Measurements from ENCODE around the gene CHST7. TPM values are rescaled to one million over a fixed set of nuclear protein-coding genes. Genes with fewer than 3 reads are reported as not detected.

The CHST7 gene
- total RNA-seq, 1 experiment from 2014 or later = 17.1 TPM

DNA sequence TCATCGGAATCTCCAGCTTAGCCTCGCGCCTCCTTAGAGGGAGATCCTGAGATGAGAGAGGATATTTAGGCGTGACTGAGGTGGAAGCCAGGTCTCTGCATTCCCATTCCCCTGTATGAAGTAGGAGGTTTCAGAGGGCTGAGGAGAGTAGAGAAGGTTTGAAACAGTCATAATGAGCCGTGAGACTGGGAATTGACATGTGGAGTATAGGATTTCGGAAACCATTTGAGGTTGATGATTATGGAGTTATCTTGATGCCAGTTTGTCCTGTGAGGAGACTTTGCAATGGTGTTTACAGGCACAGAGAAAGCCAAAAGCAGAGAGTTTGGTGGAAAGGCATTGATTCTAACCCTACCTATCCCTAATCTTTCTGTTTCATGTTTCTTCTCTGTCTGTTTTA, 2.0 kb downstream of the CHST7 start:
- peaks cover 16% of the 10 kb centered on the region; the same call in 1 of the 2 replicates for H3K79me2 ChIP-seq (ENCODE audit: insufficient read depth, low read length)

More for the DNA sequence above, 2.0 kb downstream of the CHST7 start:
- Histone ChIP-seq H3K27ac (ENCODE audit: insufficient read length, low read depth, low read length) (no peak overlapping the region), H3K18ac (ENCODE audit: insufficient read length, low read depth, low read length) (no peak overlapping the region), H3K4me1 (ENCODE audit: insufficient read depth, low read length) (no peaks in the 10 kb centered on the region; the same call in 1 of the 2 replicates), H2BK12ac (ENCODE audit: insufficient read length, low read depth, low read length) (no peak overlapping the region), H2AK5ac (ENCODE audit: insufficient read length, low read length) (no peak overlapping the region), H3K79me1 (ENCODE audit: insufficient read depth, low read depth, low read length, poor library complexity, severe bottlenecking) (no peaks in the 10 kb centered on the region), H3K23ac (ENCODE audit: insufficient read length, low read depth, low read length) (no peak overlapping the region), H2AFZ (ENCODE audit: low read length) (no peak overlapping the region), H2BK120ac (ENCODE audit: low read depth, low read length, poor library complexity, severe bottlenecking) (no peak overlapping the region), H3K4me2 (ENCODE audit: insufficient read depth, insufficient read length, low read length) (peak overlapping the region; percentile 71), H3K56ac (ENCODE audit: insufficient read length, low read depth, low read length) (no peak overlapping the region), H3T11ph (ENCODE audit: low read length) (no peak overlapping the region), H2BK5ac (ENCODE audit: insufficient read length, low read length) (no peak overlapping the region), H4K8ac (replicated peaks; ENCODE audit: insufficient read length, low read depth, low read length) (no peak overlapping the region), H3K14ac (ENCODE audit: insufficient read depth, low read length) (no peak overlapping the region), H3K9me3 (ENCODE audit: control insufficient read depth, low read depth, low read length) (peaks cover 5% of the 10 kb centered on the region), H3K23me2 (ENCODE audit: insufficient read length, low read depth, low read length, poor library complexity, severe bottlenecking) (peaks cover 5% of the 10 kb centered on the region), H2BK20ac (ENCODE audit: low read depth, low read length, poor library complexity, severe bottlenecking) (no peak overlapping the region), H2BK15ac (ENCODE audit: low read depth, low read length) (no peak overlapping the region), H4K5ac (ENCODE audit: insufficient read length, low read depth, low read length) (no peak overlapping the region), H3K4ac (ENCODE audit: low read depth, low read length) (no peak overlapping the region), H4K20me1 (ENCODE audit: control insufficient read depth, insufficient read depth, insufficient read length) (no peaks in the 10 kb centered on the region), H3K9ac (ENCODE audit: extremely low read depth, insufficient read length, low read length) (peak overlapping the region; percentile 6), H4K91ac (ENCODE audit: insufficient read length, low read depth, low read length) (no peak overlapping the region), H3K27me3 (ENCODE audit: insufficient read depth, low read length) (no peaks in the 10 kb centered on the region; the same call in 1 of the 2 replicates)
- peak overlapping the region; percentile 75 to 93 for H3K4me3 Mint-ChIP-seq
- H3K4me1 Mint-ChIP-seq = peaks cover 12 to 21% of the 10 kb centered on the region in 2 experiments
- DNase-seq = no peak
- H3K9me3 Mint-ChIP-seq = peaks cover 67 to 74% of the 10 kb centered on the region in 2 experiments
- peaks cover 6% of the 10 kb centered on the region for H3K27me3 Mint-ChIP-seq (ENCODE audit: low read depth)
- TF ChIP-seq, protein P1, sequence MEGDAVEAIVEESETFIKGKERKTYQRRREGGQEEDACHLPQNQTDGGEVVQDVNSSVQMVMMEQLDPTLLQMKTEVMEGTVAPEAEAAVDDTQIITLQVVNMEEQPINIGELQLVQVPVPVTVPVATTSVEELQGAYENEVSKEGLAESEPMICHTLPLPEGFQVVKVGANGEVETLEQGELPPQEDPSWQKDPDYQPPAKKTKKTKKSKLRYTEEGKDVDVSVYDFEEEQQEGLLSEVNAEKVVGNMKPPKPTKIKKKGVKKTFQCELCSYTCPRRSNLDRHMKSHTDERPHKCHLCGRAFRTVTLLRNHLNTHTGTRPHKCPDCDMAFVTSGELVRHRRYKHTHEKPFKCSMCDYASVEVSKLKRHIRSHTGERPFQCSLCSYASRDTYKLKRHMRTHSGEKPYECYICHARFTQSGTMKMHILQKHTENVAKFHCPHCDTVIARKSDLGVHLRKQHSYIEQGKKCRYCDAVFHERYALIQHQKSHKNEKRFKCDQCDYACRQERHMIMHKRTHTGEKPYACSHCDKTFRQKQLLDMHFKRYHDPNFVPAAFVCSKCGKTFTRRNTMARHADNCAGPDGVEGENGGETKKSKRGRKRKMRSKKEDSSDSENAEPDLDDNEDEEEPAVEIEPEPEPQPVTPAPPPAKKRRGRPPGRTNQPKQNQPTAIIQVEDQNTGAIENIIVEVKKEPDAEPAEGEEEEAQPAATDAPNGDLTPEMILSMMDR (conservative IDR thresholded peaks at IDR 0.05) = no peak
- WGBS (ENCODE audit: extremely low coverage, insufficient read length, low lambda C conversion rate) = no CpG with 5 or more reads among the region's 6 CpGs
- peaks cover 19 to 47% (median 22%) of the 10 kb centered on the region in 3 experiments; a peak in 6 of 7 replicates for H3K36me3 Mint-ChIP-seq (ENCODE audit: insufficient read depth in 1 of 3, low read depth in 3 of 3)
- H3K27ac Mint-ChIP-seq = peak overlapping the region in 1 of 3 experiments; percentile 62; a peak in 2 of 7 replicates

Measured in H9 (cell line).